H1 (cell line): ENCODE measurements around the gene HMCN2. TPM values are rescaled to one million over a fixed set of nuclear protein-coding genes. Genes with fewer than 3 reads are reported as not detected.

Source experiments
- CTCF ChIA-PET: fragments of 300-600 bp; sonication (Branson Sonifier 250); formaldehyde crosslinking; loops from one replicate; lab custom pipeline; 2021; ENCODE audit not compliant: partially characterized antibody; lab: Charles Lee
- POLR2A ChIA-PET: fragments of 300-600 bp; sonication (Branson Sonifier 250); formaldehyde crosslinking; loops from one replicate; lab custom pipeline; 2021; ENCODE audit warnings: inconsistent platforms; ENCODE audit not compliant: partially characterized antibody; lab: Charles Lee
- DNase-seq, 2 experiments: peaks; one replicate each; pipeline versions ENCODE4 v3.0.0 to v3.0.0-alpha.2; 2010 to 2022; ENCODE audit warnings: low spot score in 2 of 2, low read depth in 1 of 2, mixed read lengths in 1 of 2
- FAIRE-seq: peaks from 2 replicates; lab custom pipeline; 2011; peaks lifted over from hg19 to GRCh38; lab: Jason Lieb, UNC
- H2AFZ ChIP-seq: 2 replicates; pipeline ENCODE4 v1.8.1; 2012; ENCODE audit warnings: low read length, inconsistent platforms
- H2AK5ac ChIP-seq: 2 replicates; pipeline ENCODE4 v1.6.1; 2013; ENCODE audit warnings: low read depth, low read length
- H2BK120ac ChIP-seq: replicated peaks from 2 replicates; pipeline ENCODE3; 2013; ENCODE audit warnings: low read depth, low read length, inconsistent platforms
- H2BK12ac ChIP-seq: 2 replicates; pipeline ENCODE4 v1.6.1; 2013; ENCODE audit warnings: low read depth, low read length
- H2BK15ac ChIP-seq: 2 replicates; pipeline ENCODE4 v1.6.1; 2013; ENCODE audit warnings: low read length
- H2BK20ac ChIP-seq: 2 replicates; pipeline ENCODE4 v1.6.1; 2013; ENCODE audit warnings: low read length
- H2BK5ac ChIP-seq: 2 replicates; pipeline ENCODE4 v1.6.1; 2013; ENCODE audit warnings: low read depth, low read length
- H3K14ac ChIP-seq: 2 replicates; pipeline ENCODE4 v1.6.1; 2013; ENCODE audit warnings: inconsistent platforms; ENCODE audit not compliant: insufficient read length
- H3K18ac ChIP-seq: 2 replicates; pipeline ENCODE4 v1.6.1; 2013; ENCODE audit warnings: low read length; ENCODE audit errors: extremely low read depth
- H3K23ac ChIP-seq: 2 replicates; pipeline ENCODE4 v1.6.1; 2013; ENCODE audit warnings: inconsistent platforms; ENCODE audit not compliant: insufficient read length
- H3K23me2 ChIP-seq: 2 replicates; pipeline ENCODE4 v1.6.1; 2013; ENCODE audit warnings: low read depth, low read length
- H3K27ac ChIP-seq: 2 replicates; pipeline ENCODE4 v1.6.1; 2011; ENCODE audit warnings: low read depth, low read length, inconsistent platforms
- H3K27me3 ChIP-seq, 4 experiments: replicated peaks in 1 of 4; 1 replicate in 1 of 4; 2 replicates in 3 of 4; pipeline versions ENCODE4 v1.6.1 to v1.8.1; 2011 to 2013; ENCODE audit warnings: low read length in 3 of 4, mild to moderate bottlenecking in 3 of 4, inconsistent platforms in 2 of 4, mixed read lengths in 2 of 4, moderate library complexity in 1 of 4; ENCODE audit not compliant: control insufficient read depth in 3 of 4, insufficient read depth in 3 of 4; ENCODE audit errors: extremely low read depth in 1 of 4
- H3K36me3 ChIP-seq, 4 experiments: 2 replicates each; pipeline versions ENCODE4 v1.6.1 to v1.8.1; 2011 to 2013; ENCODE audit warnings: mild to moderate bottlenecking in 4 of 4, low read length in 3 of 4, moderate library complexity in 2 of 4, control low read depth in 1 of 4, inconsistent platforms in 1 of 4; ENCODE audit not compliant: insufficient read depth in 4 of 4, control insufficient read depth in 2 of 4
- H3K4ac ChIP-seq: replicated peaks from 2 replicates; pipeline ENCODE3; 2013; ENCODE audit warnings: low read length, low read depth, mixed read lengths, inconsistent platforms; ENCODE audit not compliant: insufficient read length
- H3K4me1 ChIP-seq, 4 experiments: replicated peaks in 1 of 4; 1 replicate in 1 of 4; 2 replicates in 3 of 4; pipeline versions ENCODE4 v1.6.1 to v1.8.1; 2011 to 2013; ENCODE audit warnings: low read length in 3 of 4, inconsistent platforms in 2 of 4, mixed read lengths in 1 of 4; ENCODE audit not compliant: insufficient read depth in 4 of 4, control insufficient read depth in 3 of 4
- H3K4me2 ChIP-seq, 2 experiments: 2 replicates each; pipeline versions ENCODE4 v1.6.1 to v1.8.1; 2011 to 2013; ENCODE audit warnings: low read depth in 2 of 2, low read length in 2 of 2, control low read depth in 1 of 2, inconsistent platforms in 1 of 2, mild to moderate bottlenecking in 1 of 2; ENCODE audit not compliant: insufficient read depth in 1 of 2
- H3K4me3 ChIP-seq, 4 experiments: fragments of 200-600, 300-600 bp in 1 of 4; sonication (generic), shearing (Covaris generic), sonication (Bioruptor Twin) in 1 of 4; 2 replicates each; pipeline versions ENCODE4 v1.5.1 to v1.8.1; 2011 to 2016; ENCODE audit warnings: low read length in 4 of 4, low read depth in 3 of 4, control low read depth in 2 of 4, inconsistent platforms in 2 of 4, mild to moderate bottlenecking in 2 of 4, mixed read lengths in 1 of 4, moderate library complexity in 1 of 4; ENCODE audit not compliant: insufficient read depth in 2 of 4; ENCODE audit errors: extremely low read depth in 1 of 4
- H3K56ac ChIP-seq: replicated peaks from 2 replicates; pipeline ENCODE3; 2013; ENCODE audit warnings: low read depth, mild to moderate bottlenecking, mixed read lengths, low read length, inconsistent platforms; ENCODE audit not compliant: insufficient read length
- H3K79me1 ChIP-seq: 2 replicates; pipeline ENCODE4 v1.6.1; 2013; ENCODE audit warnings: low read depth, low read length, control low read depth
- H3K79me2 ChIP-seq, 2 experiments: 2 replicates each; pipeline versions ENCODE4 v1.6.1 to v1.8.1; 2012 to 2013; ENCODE audit warnings: low read length in 2 of 2, mild to moderate bottlenecking in 2 of 2, inconsistent platforms in 1 of 2; ENCODE audit not compliant: insufficient read depth in 2 of 2, control insufficient read depth in 1 of 2
- H3K9ac ChIP-seq, 4 experiments: replicated peaks in 1 of 4; 1 replicate in 1 of 4; 2 replicates in 3 of 4; pipeline versions ENCODE4 v1.6.1 to v1.8.1; 2011 to 2013; ENCODE audit warnings: low read depth in 3 of 4, low read length in 3 of 4, control low read depth in 2 of 4, mild to moderate bottlenecking in 2 of 4, moderate library complexity in 2 of 4, inconsistent platforms in 1 of 4; ENCODE audit errors: extremely low read depth in 1 of 4
- H3K9me3 ChIP-seq, 2 experiments: 2 replicates each; pipeline versions ENCODE4 v1.6.1 to v1.8.1; 2012 to 2013; ENCODE audit warnings: mild to moderate bottlenecking in 2 of 2, moderate library complexity in 2 of 2, control low read depth in 1 of 2, inconsistent platforms in 1 of 2, low read depth in 1 of 2, low read length in 1 of 2, mixed read lengths in 1 of 2; ENCODE audit not compliant: insufficient read depth in 2 of 2
- H4K20me1 ChIP-seq, 2 experiments: replicated peaks in 1 of 2; 2 replicates each; pipeline versions ENCODE3 to v1.8.1; 2011 to 2013; ENCODE audit warnings: inconsistent platforms in 2 of 2, low read length in 2 of 2, mild to moderate bottlenecking in 1 of 2; ENCODE audit not compliant: insufficient read depth in 2 of 2, control insufficient read depth in 1 of 2
- H4K5ac ChIP-seq: 2 replicates; pipeline ENCODE4 v1.6.1; 2013; ENCODE audit warnings: low read length, low read depth, mixed read lengths, inconsistent platforms; ENCODE audit not compliant: insufficient read length
- H4K8ac ChIP-seq: 2 replicates; pipeline ENCODE4 v1.8.0; 2013; ENCODE audit warnings: mild to moderate bottlenecking, moderate library complexity, low read length, inconsistent platforms; ENCODE audit not compliant: insufficient read depth; ENCODE audit errors: extremely low read depth
- H4K91ac ChIP-seq: replicated peaks from 2 replicates; pipeline ENCODE3; 2013; ENCODE audit warnings: low read length, mixed read lengths, inconsistent platforms; ENCODE audit not compliant: insufficient read length
- CTBP2 ChIP-seq: IDR thresholded peaks from 2 replicates; pipeline ENCODE4 v1.7.0; 2011; ENCODE audit warnings: borderline replicate concordance, mild to moderate bottlenecking, moderate library complexity, mixed read lengths, low read length; ENCODE audit not compliant: insufficient read depth, insufficient read length
- JUN ChIP-seq: IDR thresholded peaks from 2 replicates; pipeline ENCODE4 v1.6.1; 2011; ENCODE audit warnings: low read depth, mild to moderate bottlenecking, improper control_type of control experiment, low read length
- SAP30 ChIP-seq: fragments of 300-600 bp; sonication (generic); IDR thresholded peaks from 2 replicates; pipeline ENCODE4 v1.7.1; 2012; ENCODE audit warnings: low read length, moderate library complexity, mild to moderate bottlenecking, inconsistent platforms; ENCODE audit not compliant: insufficient read depth, insufficient replicate concordance
- SIRT6 ChIP-seq: IDR thresholded peaks from one replicate; pipeline ENCODE4 v1.7.1; 2012; ENCODE audit warnings: low read length, inconsistent platforms
- SP1 ChIP-seq: IDR thresholded peaks from 2 replicates; pipeline ENCODE4 v1.6.1; 2011; ENCODE audit warnings: low read depth, low read length
- TCF12 ChIP-seq: IDR thresholded peaks from 2 replicates; pipeline ENCODE4 v1.6.1; 2011; ENCODE audit warnings: low read depth, mild to moderate bottlenecking, low read length
- WGBS, 2 experiments: shearing (Covaris generic) in 1 of 2; methylation state at CpG; one replicate each; pipeline versions ENCODE4 v1.1.6 to v1.1.7; 2013 to 2015; ENCODE audit warnings: low lambda C conversion rate in 2 of 2, mixed read lengths in 2 of 2, inconsistent platforms in 1 of 2, low coverage in 1 of 2, missing lambda C conversion rate in 1 of 2; ENCODE audit not compliant: insufficient replicate concordance in 2 of 2, insufficient coverage in 1 of 2, insufficient read length in 1 of 2; ENCODE audit errors: extremely low coverage in 1 of 2, missing lambda C conversion rate in 1 of 2; 5-methylcytosine and 5-hydroxymethylcytosine counted together
- polyA plus RNA-seq, 7 experiments: library from polyadenylated mRNA; depleted of rRNA in 3 of 7; stranded (reverse) in 5 of 7; unstranded in 2 of 7; fragments of >200 nt in 5 of 7; fragments of 200-250 nt in 2 of 7; gene quantifications; 1 replicate in 5 of 7; 2 replicates in 1 of 7; 4 replicates in 1 of 7; pipeline versions ENCODE4 v1.2.1 to v1.2.3, GENCODE V29; 2011 to 2013; ENCODE audit warnings: missing spikeins in 2 of 7, mixed read lengths in 2 of 7
- total RNA-seq: library from RNA; stranded (reverse); fragmentation: NEBNext Ultra II Directional; extraction: Animal tissue kit (Norgen Biotek cat#: 25700); gene quantifications from 2 replicates; pipeline ENCODE4 v1.2.1, GENCODE V29; 2021

The HMCN2 gene
- total and polyA plus RNA-seq, 2 of the 8 experiments (the other 6 are each of a cell fraction or from before 2014, with no cell fraction given), result 5.0 to 9.1 TPM

- no peak overlapping the region for H4K5ac ChIP-seq
- H3K4me2 ChIP-seq, result no peak overlapping the region
- H3K4me1 ChIP-seq, result peaks cover 0 to 3% (median 0%) of the 10 kb centered on the region in 4 experiments; a peak in 1 of 7 replicates
- H3K36me3 ChIP-seq, result 0 out of 8 replicates have a peak, but pooled peaks cover 0 to 5% (median 0%) of the 10 kb centered on the region in 4 experiments
- no peak overlapping the region for H2BK15ac ChIP-seq
- no peak overlapping the region for H3K27ac ChIP-seq
- no peaks in the 10 kb centered on the region for H3K79me1 ChIP-seq
- no peak overlapping the region for H3K23ac ChIP-seq
- no peaks in the 10 kb centered on the region for H3K27me3 ChIP-seq
- FAIRE-seq, result no peak
- no peaks in the 10 kb centered on the region for H3K9me3 ChIP-seq
- no peak overlapping the region for H3K9ac ChIP-seq
- H2BK12ac ChIP-seq, result no peak overlapping the region
- H2BK5ac ChIP-seq, result no peak overlapping the region; the same call in 1 of the 2 replicates
- H3K23me2 ChIP-seq, result peaks cover 8% of the 10 kb centered on the region; the same call in 1 of the 2 replicates
- H4K91ac ChIP-seq, result no peak overlapping the region
- peaks cover 0 to 3% of the 10 kb centered on the region in 2 experiments for H4K20me1 ChIP-seq
- no peak overlapping the region for H3K14ac ChIP-seq
- H2AFZ ChIP-seq, result no peak overlapping the region
- H2BK120ac ChIP-seq, result no peak overlapping the region
- no peak overlapping the region for H4K8ac ChIP-seq
- no peak overlapping the region for H3K18ac ChIP-seq
- H3K79me2 ChIP-seq, result no peaks in the 10 kb centered on the region
- TF ChIP-seq CTBP2 (no peak), SAP30 (no peak), TCF12 (no peak), SP1 (no peak), SIRT6 (no peak), JUN (no peak)
- DNase-seq, result no peak
- H3K4ac ChIP-seq, result no peak overlapping the region
- no peak overlapping the region for H3K4me3 ChIP-seq
- WGBS, 2 experiments, result 74% methylated on average over 7 of the region's 7 CpGs; no CpG with 5 or more reads in 1 of the 2 experiments
- CTCF ChIA-PET, result interaction anchor here (1.7 kb wide), 1 partner anchor 16 kb away, joined by 4 read pairs; no protein-coding TSS in a partner anchor
- H2AK5ac ChIP-seq, result no peak overlapping the region
- no peak overlapping the region for H2BK20ac ChIP-seq
- POLR2A ChIA-PET, result no interaction called here
- no peak overlapping the region for H3K56ac ChIP-seq
Observed at GRCh38 chr9:130372057-130372456, 106.5 kb downstream of the HMCN2 start.
